ENCODE results near the gene HNRNPH2.

DNA sequence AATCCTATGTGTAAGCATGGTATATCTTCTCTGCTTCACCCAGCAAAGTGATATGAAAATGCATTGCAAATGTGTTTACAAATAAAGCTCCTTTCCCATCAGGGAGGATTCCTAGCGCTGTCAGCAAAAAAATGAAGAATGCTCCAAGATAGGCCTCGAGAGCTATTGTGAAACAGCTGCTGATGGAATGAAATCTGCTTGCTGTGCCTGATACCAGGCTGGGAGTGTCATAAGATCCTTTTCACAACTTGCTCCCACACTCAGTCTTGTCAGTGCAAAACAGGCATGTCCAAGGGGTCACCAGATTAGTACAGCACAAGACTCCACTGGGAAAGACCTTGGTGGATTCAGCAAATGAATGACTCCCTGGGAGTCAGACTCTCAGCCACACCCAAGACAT lies 34.1 kb downstream of the HNRNPH2 start:
- TF ChIP-seq, protein P1, sequence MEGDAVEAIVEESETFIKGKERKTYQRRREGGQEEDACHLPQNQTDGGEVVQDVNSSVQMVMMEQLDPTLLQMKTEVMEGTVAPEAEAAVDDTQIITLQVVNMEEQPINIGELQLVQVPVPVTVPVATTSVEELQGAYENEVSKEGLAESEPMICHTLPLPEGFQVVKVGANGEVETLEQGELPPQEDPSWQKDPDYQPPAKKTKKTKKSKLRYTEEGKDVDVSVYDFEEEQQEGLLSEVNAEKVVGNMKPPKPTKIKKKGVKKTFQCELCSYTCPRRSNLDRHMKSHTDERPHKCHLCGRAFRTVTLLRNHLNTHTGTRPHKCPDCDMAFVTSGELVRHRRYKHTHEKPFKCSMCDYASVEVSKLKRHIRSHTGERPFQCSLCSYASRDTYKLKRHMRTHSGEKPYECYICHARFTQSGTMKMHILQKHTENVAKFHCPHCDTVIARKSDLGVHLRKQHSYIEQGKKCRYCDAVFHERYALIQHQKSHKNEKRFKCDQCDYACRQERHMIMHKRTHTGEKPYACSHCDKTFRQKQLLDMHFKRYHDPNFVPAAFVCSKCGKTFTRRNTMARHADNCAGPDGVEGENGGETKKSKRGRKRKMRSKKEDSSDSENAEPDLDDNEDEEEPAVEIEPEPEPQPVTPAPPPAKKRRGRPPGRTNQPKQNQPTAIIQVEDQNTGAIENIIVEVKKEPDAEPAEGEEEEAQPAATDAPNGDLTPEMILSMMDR (IDR thresholded peaks at IDR 0.05): no peak
- no peak for TF ChIP-seq POLR2A (IDR thresholded peaks at IDR 0.05)
